PC-9 (cell line): ENCODE data around the gene SPINT2.

Experiments used
- EZH2 ChIP-seq: fragments of 200-600 bp; sonication (generic); IDR thresholded peaks from 2 replicates; pipeline ENCODE4 v1.8.0; 2017; ENCODE audit warnings: antibody characterized with exemption, low read depth
- TF ChIP-seq, protein P1 (sequence below): fragments of 200-600 bp; sonication (generic); conservative IDR thresholded peaks from 2 replicates; pipeline ENCODE4 v1.6.1; 2017; ENCODE audit warnings: mixed run types, antibody characterized with exemption, mild to moderate bottlenecking, moderate library complexity

DNA sequence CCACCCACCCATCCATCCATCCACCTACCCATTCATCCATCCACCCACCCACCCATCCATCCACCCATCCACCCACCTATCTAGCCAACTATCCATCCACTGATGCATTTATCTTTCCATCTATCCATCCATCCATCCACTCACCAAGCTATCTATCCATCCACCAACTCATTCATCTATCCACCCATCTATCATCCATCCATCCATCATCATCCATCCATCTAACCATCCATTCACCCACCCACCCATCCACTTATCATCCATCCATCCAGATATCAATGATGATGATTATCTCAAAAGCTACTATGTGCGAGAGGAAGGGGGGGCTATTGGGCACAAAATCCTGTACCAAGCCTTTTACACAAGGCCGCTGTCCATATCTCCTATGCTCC, 45.9 kb downstream of the SPINT2 start:
- TF ChIP-seq EZH2, result no peak
- TF ChIP-seq, protein P1, sequence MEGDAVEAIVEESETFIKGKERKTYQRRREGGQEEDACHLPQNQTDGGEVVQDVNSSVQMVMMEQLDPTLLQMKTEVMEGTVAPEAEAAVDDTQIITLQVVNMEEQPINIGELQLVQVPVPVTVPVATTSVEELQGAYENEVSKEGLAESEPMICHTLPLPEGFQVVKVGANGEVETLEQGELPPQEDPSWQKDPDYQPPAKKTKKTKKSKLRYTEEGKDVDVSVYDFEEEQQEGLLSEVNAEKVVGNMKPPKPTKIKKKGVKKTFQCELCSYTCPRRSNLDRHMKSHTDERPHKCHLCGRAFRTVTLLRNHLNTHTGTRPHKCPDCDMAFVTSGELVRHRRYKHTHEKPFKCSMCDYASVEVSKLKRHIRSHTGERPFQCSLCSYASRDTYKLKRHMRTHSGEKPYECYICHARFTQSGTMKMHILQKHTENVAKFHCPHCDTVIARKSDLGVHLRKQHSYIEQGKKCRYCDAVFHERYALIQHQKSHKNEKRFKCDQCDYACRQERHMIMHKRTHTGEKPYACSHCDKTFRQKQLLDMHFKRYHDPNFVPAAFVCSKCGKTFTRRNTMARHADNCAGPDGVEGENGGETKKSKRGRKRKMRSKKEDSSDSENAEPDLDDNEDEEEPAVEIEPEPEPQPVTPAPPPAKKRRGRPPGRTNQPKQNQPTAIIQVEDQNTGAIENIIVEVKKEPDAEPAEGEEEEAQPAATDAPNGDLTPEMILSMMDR, result no peak
